ENCODE measurements around the gene FBLN2.

GRCh38 chr3:13566453-13566748 is 17.5 kb downstream of the FBLN2 start:
- TF ChIP-seq EP300 (IDR thresholded peaks at IDR 0.05; ENCODE audit: borderline replicate concordance in 1 of 2, control insufficient read depth in 1 of 2, low read depth in 2 of 2, low read length in 2 of 2) (no peak), GABPA (IDR thresholded peaks at IDR 0.05; ENCODE audit: low read depth) (no peak), ZNF274 (IDR thresholded peaks at IDR 0.05; ENCODE audit: insufficient read depth, insufficient read length) (no peak), EZH2 (IDR thresholded peaks at IDR 0.05; ENCODE audit: borderline replicate concordance, control insufficient read depth, low read depth, low read length) (no peak), SKIL (IDR thresholded peaks at IDR 0.05; ENCODE audit: low read depth, poor library complexity, severe bottlenecking) (no peak), CHD2 (IDR thresholded peaks at IDR 0.05; ENCODE audit: borderline replicate concordance, low read depth, low read length) (no peak), RELA (IDR thresholded peaks at IDR 0.05; ENCODE audit: borderline replicate concordance, partially characterized antibody) (no peak), TAF1 (IDR thresholded peaks at IDR 0.05; ENCODE audit: borderline replicate concordance, low read depth, low read length) (no peak), POLR2A (IDR thresholded peaks at IDR 0.05; ENCODE audit: low read depth, low read length) (no peak), TCF7 (IDR thresholded peaks at IDR 0.05; ENCODE audit: borderline replicate concordance) (no peak), POLR2AphosphoS5 (IDR thresholded peaks at IDR 0.05; ENCODE audit: low read length) (no peak), USF2 (IDR thresholded peaks at IDR 0.05; ENCODE audit: borderline replicate concordance, low read depth, low read length) (no peak)
- TF ChIP-seq, protein P1, sequence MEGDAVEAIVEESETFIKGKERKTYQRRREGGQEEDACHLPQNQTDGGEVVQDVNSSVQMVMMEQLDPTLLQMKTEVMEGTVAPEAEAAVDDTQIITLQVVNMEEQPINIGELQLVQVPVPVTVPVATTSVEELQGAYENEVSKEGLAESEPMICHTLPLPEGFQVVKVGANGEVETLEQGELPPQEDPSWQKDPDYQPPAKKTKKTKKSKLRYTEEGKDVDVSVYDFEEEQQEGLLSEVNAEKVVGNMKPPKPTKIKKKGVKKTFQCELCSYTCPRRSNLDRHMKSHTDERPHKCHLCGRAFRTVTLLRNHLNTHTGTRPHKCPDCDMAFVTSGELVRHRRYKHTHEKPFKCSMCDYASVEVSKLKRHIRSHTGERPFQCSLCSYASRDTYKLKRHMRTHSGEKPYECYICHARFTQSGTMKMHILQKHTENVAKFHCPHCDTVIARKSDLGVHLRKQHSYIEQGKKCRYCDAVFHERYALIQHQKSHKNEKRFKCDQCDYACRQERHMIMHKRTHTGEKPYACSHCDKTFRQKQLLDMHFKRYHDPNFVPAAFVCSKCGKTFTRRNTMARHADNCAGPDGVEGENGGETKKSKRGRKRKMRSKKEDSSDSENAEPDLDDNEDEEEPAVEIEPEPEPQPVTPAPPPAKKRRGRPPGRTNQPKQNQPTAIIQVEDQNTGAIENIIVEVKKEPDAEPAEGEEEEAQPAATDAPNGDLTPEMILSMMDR (IDR thresholded peaks at IDR 0.05 in 2 of 3, conservative IDR thresholded peaks at IDR 0.05 in 1 of 3; ENCODE audit: control insufficient read depth in 2 of 3, extremely low read depth in 1 of 3, insufficient read depth in 1 of 3, low read depth in 3 of 3, low read length in 3 of 3) = no peak

All from GM12878 (cell line).